Ishikawa (cell line): Measurements from ENCODE around the gene TET2.

Experiments used
- EP300 ChIP-seq: IDR thresholded peaks from 2 replicates; pipeline ENCODE4 v1.6.1; 2012; ENCODE audit warnings: borderline replicate concordance
- RAD21 ChIP-seq: IDR thresholded peaks from 2 replicates; pipeline ENCODE4 v1.6.1; 2012; ENCODE audit warnings: low read depth
- YY1 ChIP-seq: IDR thresholded peaks from 2 replicates; pipeline ENCODE4 v1.6.1; 2012; ENCODE audit warnings: low read depth
- TF ChIP-seq, protein P1 (sequence below): IDR thresholded peaks from 2 replicates; pipeline ENCODE4 v1.6.1; 2012; ENCODE audit warnings: low read depth, mild to moderate bottlenecking

DNA sequence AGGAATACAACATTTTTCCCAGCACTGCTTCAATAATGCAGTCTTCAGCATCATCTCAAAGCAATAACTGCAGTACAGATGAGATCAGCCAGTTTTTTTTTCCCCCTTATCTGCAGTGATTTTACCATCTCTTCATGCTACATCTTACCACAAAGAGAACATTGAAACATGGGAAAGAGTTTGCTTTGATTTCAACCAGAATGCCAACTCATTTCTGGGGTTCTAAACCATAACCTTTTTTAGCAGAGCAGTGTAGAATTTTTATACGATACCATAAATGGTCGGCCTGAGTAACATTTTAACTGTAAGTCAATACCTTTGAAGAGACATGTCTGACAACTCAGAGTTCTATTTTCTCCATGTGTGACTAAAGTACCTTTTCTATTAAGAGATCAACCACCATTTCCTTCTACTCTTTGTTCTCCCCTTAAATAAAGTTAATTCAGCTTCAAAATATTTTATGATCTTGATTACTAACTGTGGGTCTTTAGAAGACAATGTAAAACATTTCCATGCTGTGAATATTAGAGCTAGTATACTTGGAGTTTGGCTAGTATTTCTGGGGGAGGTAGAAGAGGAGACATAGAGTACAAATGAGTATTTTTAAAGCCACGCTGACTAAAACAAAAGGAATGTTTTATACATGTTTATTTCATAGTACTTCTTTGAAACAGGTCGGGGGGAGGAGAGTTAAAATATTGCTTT lies 69.1 kb downstream of the TET2 start:
- TF ChIP-seq EP300 (no peak), YY1 (no peak), RAD21 (no peak)
- TF ChIP-seq, protein P1, sequence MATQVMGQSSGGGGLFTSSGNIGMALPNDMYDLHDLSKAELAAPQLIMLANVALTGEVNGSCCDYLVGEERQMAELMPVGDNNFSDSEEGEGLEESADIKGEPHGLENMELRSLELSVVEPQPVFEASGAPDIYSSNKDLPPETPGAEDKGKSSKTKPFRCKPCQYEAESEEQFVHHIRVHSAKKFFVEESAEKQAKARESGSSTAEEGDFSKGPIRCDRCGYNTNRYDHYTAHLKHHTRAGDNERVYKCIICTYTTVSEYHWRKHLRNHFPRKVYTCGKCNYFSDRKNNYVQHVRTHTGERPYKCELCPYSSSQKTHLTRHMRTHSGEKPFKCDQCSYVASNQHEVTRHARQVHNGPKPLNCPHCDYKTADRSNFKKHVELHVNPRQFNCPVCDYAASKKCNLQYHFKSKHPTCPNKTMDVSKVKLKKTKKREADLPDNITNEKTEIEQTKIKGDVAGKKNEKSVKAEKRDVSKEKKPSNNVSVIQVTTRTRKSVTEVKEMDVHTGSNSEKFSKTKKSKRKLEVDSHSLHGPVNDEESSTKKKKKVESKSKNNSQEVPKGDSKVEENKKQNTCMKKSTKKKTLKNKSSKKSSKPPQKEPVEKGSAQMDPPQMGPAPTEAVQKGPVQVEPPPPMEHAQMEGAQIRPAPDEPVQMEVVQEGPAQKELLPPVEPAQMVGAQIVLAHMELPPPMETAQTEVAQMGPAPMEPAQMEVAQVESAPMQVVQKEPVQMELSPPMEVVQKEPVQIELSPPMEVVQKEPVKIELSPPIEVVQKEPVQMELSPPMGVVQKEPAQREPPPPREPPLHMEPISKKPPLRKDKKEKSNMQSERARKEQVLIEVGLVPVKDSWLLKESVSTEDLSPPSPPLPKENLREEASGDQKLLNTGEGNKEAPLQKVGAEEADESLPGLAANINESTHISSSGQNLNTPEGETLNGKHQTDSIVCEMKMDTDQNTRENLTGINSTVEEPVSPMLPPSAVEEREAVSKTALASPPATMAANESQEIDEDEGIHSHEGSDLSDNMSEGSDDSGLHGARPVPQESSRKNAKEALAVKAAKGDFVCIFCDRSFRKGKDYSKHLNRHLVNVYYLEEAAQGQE, result no peak
